Endothelial cell of umbilical vein (primary cell): Measurements from ENCODE around the gene A1BG.

Experiments used
- EZH2 ChIP-seq: IDR thresholded peaks from 2 replicates; pipeline ENCODE4 v1.6.1; 2012; ENCODE audit warnings: borderline replicate concordance, low read depth, mild to moderate bottlenecking, moderate library complexity, low read length, inconsistent platforms; ENCODE audit not compliant: severe bottlenecking
- FOS ChIP-seq: IDR thresholded peaks from 2 replicates; pipeline ENCODE4 v1.6.1; 2011; ENCODE audit warnings: mild to moderate bottlenecking, low read length, moderate library complexity, borderline replicate concordance; ENCODE audit not compliant: insufficient read depth
- GATA2 ChIP-seq: IDR thresholded peaks from 2 replicates; pipeline ENCODE4 v1.7.0; 2011; ENCODE audit warnings: low read depth, mild to moderate bottlenecking, moderate library complexity, mixed read lengths, low read length; ENCODE audit not compliant: insufficient read length, insufficient read depth
- JUN ChIP-seq: IDR thresholded peaks from 2 replicates; pipeline ENCODE4 v1.6.1; 2011; ENCODE audit warnings: borderline replicate concordance, low read depth; ENCODE audit not compliant: insufficient read length, insufficient read depth
- MAX ChIP-seq: IDR thresholded peaks from 2 replicates; pipeline ENCODE4 v1.6.1; 2011; ENCODE audit not compliant: insufficient read depth, insufficient read length
- MYC ChIP-seq: IDR thresholded peaks from one replicate; pipeline ENCODE4 v1.6.1; 2011; ENCODE audit warnings: mild to moderate bottlenecking, low read depth, low read length
- POLR2A ChIP-seq: IDR thresholded peaks from 2 replicates; pipeline ENCODE4 v1.6.1; 2012; ENCODE audit warnings: low read depth, mild to moderate bottlenecking, control low read depth, low read length
- POLR2AphosphoS5 ChIP-seq: IDR thresholded peaks from 2 replicates; pipeline ENCODE4 v1.6.1; 2012; ENCODE audit warnings: low read depth, mild to moderate bottlenecking, control low read depth, low read length, moderate library complexity; ENCODE audit not compliant: insufficient read depth
- TF ChIP-seq, protein P1 (sequence below), 2 donors: IDR thresholded peaks; 1 replicate in 1 of 2; 2 replicates in 1 of 2; pipeline ENCODE4 v1.5.1; 2011; ENCODE audit warnings: low read length in 2 of 2, mild to moderate bottlenecking in 2 of 2, moderate library complexity in 2 of 2, control low read depth in 1 of 2, inconsistent platforms in 1 of 2, low read depth in 1 of 2; ENCODE audit not compliant: insufficient read depth in 1 of 2; ENCODE audit errors: extremely low read depth in 1 of 2

- TF ChIP-seq, protein P1, sequence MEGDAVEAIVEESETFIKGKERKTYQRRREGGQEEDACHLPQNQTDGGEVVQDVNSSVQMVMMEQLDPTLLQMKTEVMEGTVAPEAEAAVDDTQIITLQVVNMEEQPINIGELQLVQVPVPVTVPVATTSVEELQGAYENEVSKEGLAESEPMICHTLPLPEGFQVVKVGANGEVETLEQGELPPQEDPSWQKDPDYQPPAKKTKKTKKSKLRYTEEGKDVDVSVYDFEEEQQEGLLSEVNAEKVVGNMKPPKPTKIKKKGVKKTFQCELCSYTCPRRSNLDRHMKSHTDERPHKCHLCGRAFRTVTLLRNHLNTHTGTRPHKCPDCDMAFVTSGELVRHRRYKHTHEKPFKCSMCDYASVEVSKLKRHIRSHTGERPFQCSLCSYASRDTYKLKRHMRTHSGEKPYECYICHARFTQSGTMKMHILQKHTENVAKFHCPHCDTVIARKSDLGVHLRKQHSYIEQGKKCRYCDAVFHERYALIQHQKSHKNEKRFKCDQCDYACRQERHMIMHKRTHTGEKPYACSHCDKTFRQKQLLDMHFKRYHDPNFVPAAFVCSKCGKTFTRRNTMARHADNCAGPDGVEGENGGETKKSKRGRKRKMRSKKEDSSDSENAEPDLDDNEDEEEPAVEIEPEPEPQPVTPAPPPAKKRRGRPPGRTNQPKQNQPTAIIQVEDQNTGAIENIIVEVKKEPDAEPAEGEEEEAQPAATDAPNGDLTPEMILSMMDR (IDR thresholded peaks at IDR 0.05; ENCODE audit: extremely low read depth in 1 of 2, insufficient read depth in 1 of 2, low read depth in 1 of 2, low read length in 2 of 2), result no peak
- TF ChIP-seq EZH2 (no peak), POLR2A (no peak), MAX (no peak), POLR2AphosphoS5 (no peak), MYC (no peak), JUN (no peak), FOS (no peak), GATA2 (no peak)
Observed at GRCh38 chr19:58325311-58326022, 27.8 kb downstream of the A1BG start.
